K562 (cell line): ENCODE data around the gene MYB. TPM values are rescaled to one million over a fixed set of nuclear protein-coding genes. Genes with fewer than 3 reads are reported as not detected.

Source experiments
- ELF2 ChIP-seq: fragments of 250-450 bp; sonication (Bioruptor Pico); IDR thresholded peaks from 2 replicates; pipeline ENCODE4 v1.5.0; 2021; ENCODE audit warnings: mild to moderate bottlenecking
- KDM5B ChIP-seq: fragments of 200-600 bp; sonication (generic); IDR thresholded peaks from 2 replicates; pipeline ENCODE4 v1.6.1; 2012; ENCODE audit warnings: low read depth, mild to moderate bottlenecking, moderate library complexity, low read length, control low read depth, inconsistent platforms; ENCODE audit not compliant: insufficient replicate concordance
- NR1H2 ChIP-seq: sonication (generic); formaldehyde crosslinking; IDR thresholded peaks from 2 replicates; pipeline ENCODE4 v1.4.0; 2020; ENCODE audit warnings: mild to moderate bottlenecking, missing genetic modification reagents
- PTTG1 ChIP-seq: fragments of 450-650 bp; IDR thresholded peaks from 2 replicates; pipeline ENCODE4 v1.6.1; 2016; ENCODE audit warnings: low read depth, mild to moderate bottlenecking, missing genetic modification characterization, missing compliant biosample characterization
- REST ChIP-seq, 2 experiments: fragments of 450-650 bp; formaldehyde crosslinking in 1 of 2; IDR thresholded peaks; 2 replicates each; pipeline versions ENCODE4 v1.4.0 to v1.6.1; 2014 to 2020; ENCODE audit warnings: mild to moderate bottlenecking in 2 of 2, borderline replicate concordance in 1 of 2, low read depth in 1 of 2
- SREBF1 ChIP-seq: fragments of 150-350 bp; IDR thresholded peaks from 2 replicates; pipeline ENCODE4 v1.6.1; 2014; ENCODE audit warnings: antibody characterized with exemption, low read depth, low read length, borderline replicate concordance
- ZNF561 ChIP-seq: fragments of 450-650 bp; formaldehyde crosslinking; conservative IDR thresholded peaks from 2 replicates; pipeline ENCODE4 v1.4.0; 2020; ENCODE audit warnings: mild to moderate bottlenecking, moderate library complexity
- polyA plus RNA-seq, 8 experiments: library from polyadenylated mRNA; depleted of rRNA in 4 of 8; stranded (reverse) in 5 of 8; unstranded in 3 of 8; fragments of >200 nt; fragmentation: Nextera tagmentation in 2 of 8; fragmentation: Illumina TruSeq in 1 of 8; extraction: Ambion mirVana in 2 of 8; extraction: Trizol in 1 of 8; gene quantifications; 2 replicates each; pipeline versions ENCODE4 v1.2.1 to v1.2.3, GENCODE V29; 2011 to 2014; ENCODE audit warnings: inconsistent platforms in 1 of 8, missing spikeins in 1 of 8
- total RNA-seq, 7 experiments: library from RNA; depleted of rRNA in 6 of 7; stranded (reverse); fragments of >200 nt in 6 of 7; fragmentation: Illumina TruSeq in 2 of 7; extraction: Trizol in 2 of 7; gene quantifications; 2 replicates each; pipeline versions ENCODE4 v1.2.1 to v1.2.3, GENCODE V29; 2011 to 2021; ENCODE audit warnings: low replicate concordance in 1 of 7

MYB gene
- total and polyA plus RNA-seq, 9 of the 15 experiments (the other 6 are each of a cell fraction or from before 2014, with no cell fraction given), result 35.8 to 218 (median 140) TPM

GRCh38 chr6:135180542-135181332 lies at the start of gene MYB (continued):
- TF ChIP-seq NR1H2, result no peak
- peak; percentile 15 for TF ChIP-seq KDM5B
- no peak for TF ChIP-seq PTTG1
- no peak for TF ChIP-seq ZNF561 (CRISPR knock-in tag)
- no peak for TF ChIP-seq SREBF1
- no peak for TF ChIP-seq REST (IDR thresholded peaks at IDR 0.05; ENCODE audit: borderline replicate concordance)
- TF ChIP-seq REST (CRISPR knock-in tag; IDR thresholded peaks at IDR 0.05; ENCODE audit: low read depth), result no peak
- TF ChIP-seq ELF2 (CRISPR knock-in tag), result no peak
